Parathyroid adenoma (tissue), 2 donors: ENCODE measurements around the gene MKS1.

ENCODE experiments used
- H2AFZ ChIP-seq: fragments of 300-600 bp; sonication (generic); one replicate; pipeline ENCODE4 v1.7.0; 2017; ENCODE audit warnings: antibody characterized with exemption, mild to moderate bottlenecking
- H3K27ac ChIP-seq: fragments of 300-600 bp; sonication (generic); one replicate; pipeline ENCODE4 v1.7.0; 2017
- H3K27me3 ChIP-seq: fragments of 300-600 bp; sonication (generic); one replicate; pipeline ENCODE4 v1.7.0; 2017; ENCODE audit warnings: low read length; ENCODE audit not compliant: control insufficient read depth, insufficient read depth
- H3K36me3 ChIP-seq: fragments of 300-600 bp; sonication (generic); one replicate; pipeline ENCODE4 v1.7.0; 2017; ENCODE audit warnings: low read length; ENCODE audit not compliant: control insufficient read depth, insufficient read depth
- H3K4me1 ChIP-seq: fragments of 300-600 bp; sonication (generic); one replicate; pipeline ENCODE4 v1.7.0; 2017; ENCODE audit warnings: control low read depth
- H3K4me2 ChIP-seq: fragments of 300-600 bp; sonication (generic); one replicate; pipeline ENCODE4 v1.7.0; 2017; ENCODE audit warnings: low read length
- H3K4me3 ChIP-seq: fragments of 300-600 bp; sonication (generic); one replicate; pipeline ENCODE4 v1.7.0; 2017; ENCODE audit warnings: low read depth, low read length
- H3K79me2 ChIP-seq: fragments of 300-600 bp; sonication (generic); one replicate; pipeline ENCODE4 v1.7.0; 2017; ENCODE audit warnings: control low read depth
- H3K9ac ChIP-seq: fragments of 300-600 bp; sonication (generic); one replicate; pipeline ENCODE4 v1.7.0; 2017; ENCODE audit warnings: mild to moderate bottlenecking
- H3K9me3 ChIP-seq: fragments of 300-600 bp; sonication (generic); one replicate; pipeline ENCODE4 v1.7.0; 2017; ENCODE audit warnings: low read length; ENCODE audit not compliant: control insufficient read depth
- TF ChIP-seq, protein P1 (sequence below): fragments of 300-600 bp; sonication (generic); IDR thresholded peaks from one replicate; pipeline ENCODE4 v1.7.0; 2017; ENCODE audit warnings: antibody characterized with exemption, mild to moderate bottlenecking
- donor health status: primary hyperparathyroidism.

The MKS1 gene

DNA sequence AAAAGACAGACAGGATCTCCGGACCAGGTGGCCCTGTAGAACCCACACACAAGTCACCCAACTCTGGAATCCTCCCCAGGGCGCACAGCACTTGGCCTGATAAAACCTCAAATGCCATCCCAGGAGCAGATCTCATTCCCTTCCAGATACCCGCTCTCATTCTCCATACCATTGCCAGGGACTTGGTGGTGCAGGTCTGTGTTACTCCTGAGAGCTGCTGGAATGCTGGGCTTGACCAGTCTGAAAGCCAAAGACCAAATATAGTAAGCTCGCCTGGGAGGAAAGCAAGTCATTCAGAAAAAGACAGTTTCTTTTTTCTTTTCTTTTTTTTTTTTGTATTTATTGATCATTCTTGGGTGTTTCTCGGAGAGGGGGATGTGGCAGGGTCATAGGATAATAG is 10.7 kb downstream of the MKS1 start:
- Histone ChIP-seq H3K4me2 (no peak overlapping the region), H3K27me3 (no peaks in the 10 kb centered on the region), H3K36me3 (no peaks in the 10 kb centered on the region), H2AFZ (no peak overlapping the region), H3K4me3 (no peak overlapping the region), H3K9me3 (no peaks in the 10 kb centered on the region), H3K9ac (no peak overlapping the region), H3K27ac (no peak overlapping the region), H3K4me1 (no peaks in the 10 kb centered on the region), H3K79me2 (no peaks in the 10 kb centered on the region)
- TF ChIP-seq, protein P1, sequence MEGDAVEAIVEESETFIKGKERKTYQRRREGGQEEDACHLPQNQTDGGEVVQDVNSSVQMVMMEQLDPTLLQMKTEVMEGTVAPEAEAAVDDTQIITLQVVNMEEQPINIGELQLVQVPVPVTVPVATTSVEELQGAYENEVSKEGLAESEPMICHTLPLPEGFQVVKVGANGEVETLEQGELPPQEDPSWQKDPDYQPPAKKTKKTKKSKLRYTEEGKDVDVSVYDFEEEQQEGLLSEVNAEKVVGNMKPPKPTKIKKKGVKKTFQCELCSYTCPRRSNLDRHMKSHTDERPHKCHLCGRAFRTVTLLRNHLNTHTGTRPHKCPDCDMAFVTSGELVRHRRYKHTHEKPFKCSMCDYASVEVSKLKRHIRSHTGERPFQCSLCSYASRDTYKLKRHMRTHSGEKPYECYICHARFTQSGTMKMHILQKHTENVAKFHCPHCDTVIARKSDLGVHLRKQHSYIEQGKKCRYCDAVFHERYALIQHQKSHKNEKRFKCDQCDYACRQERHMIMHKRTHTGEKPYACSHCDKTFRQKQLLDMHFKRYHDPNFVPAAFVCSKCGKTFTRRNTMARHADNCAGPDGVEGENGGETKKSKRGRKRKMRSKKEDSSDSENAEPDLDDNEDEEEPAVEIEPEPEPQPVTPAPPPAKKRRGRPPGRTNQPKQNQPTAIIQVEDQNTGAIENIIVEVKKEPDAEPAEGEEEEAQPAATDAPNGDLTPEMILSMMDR: no peak

DNA sequence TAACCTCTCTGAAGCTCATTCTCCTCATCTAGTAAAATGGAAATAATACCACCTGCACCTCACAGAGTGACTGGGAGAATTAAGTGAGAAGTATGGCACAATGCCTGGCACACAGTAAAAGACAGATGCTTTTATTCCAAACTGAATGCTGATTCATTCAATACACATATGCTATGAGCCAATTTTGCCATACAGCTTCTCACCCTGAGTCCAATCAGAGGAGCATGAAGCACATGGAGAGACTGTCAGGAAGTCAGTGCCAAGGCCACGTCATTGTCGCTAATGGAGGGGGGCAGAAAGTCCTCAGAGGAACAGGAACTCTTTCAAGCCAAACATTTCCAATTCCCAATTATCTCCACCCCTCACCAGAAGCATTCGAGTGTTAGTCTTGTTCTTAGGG is 11.6 kb downstream of the MKS1 start:
- H3K4me2 ChIP-seq: no peak overlapping the region
- no peak overlapping the region for H3K27ac ChIP-seq
- no peak overlapping the region for H3K9ac ChIP-seq
- H3K79me2 ChIP-seq: no peaks in the 10 kb centered on the region
- no peaks in the 10 kb centered on the region for H3K4me1 ChIP-seq
- no peak overlapping the region for H3K4me3 ChIP-seq
- no peaks in the 10 kb centered on the region for H3K36me3 ChIP-seq
- TF ChIP-seq, protein P1: no peak
- H3K27me3 ChIP-seq: no peaks in the 10 kb centered on the region
- H3K9me3 ChIP-seq: no peaks in the 10 kb centered on the region
- no peak overlapping the region for H2AFZ ChIP-seq

DNA sequence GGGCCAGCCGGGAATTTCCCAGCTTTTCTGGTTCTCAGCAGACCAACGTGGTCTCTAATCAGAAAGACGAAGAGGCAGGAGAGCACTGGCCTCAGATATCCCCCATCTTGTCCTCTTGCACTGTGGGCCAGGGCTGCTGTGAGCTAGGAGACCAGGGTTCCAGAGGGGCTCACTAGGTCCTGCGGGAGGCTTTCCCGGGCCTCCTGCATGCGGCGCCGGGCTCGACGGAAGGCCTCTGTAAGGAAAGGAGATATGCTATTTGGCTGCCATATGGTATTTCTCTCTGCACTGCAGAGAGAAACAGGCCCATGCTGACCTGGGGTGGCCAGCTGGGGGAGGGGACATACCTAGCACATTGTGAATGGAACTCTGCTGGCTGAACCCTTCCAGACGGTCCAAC is 13.1 kb downstream of the MKS1 start:
- Histone ChIP-seq H3K9ac (no peak overlapping the region), H3K4me1 (no peaks in the 10 kb centered on the region), H3K4me3 (no peak overlapping the region), H3K27ac (no peak overlapping the region), H2AFZ (no peak overlapping the region), H3K27me3 (no peaks in the 10 kb centered on the region), H3K4me2 (no peak overlapping the region), H3K36me3 (no peaks in the 10 kb centered on the region), H3K79me2 (no peaks in the 10 kb centered on the region), H3K9me3 (no peaks in the 10 kb centered on the region)
- TF ChIP-seq, protein P1: no peak

DNA sequence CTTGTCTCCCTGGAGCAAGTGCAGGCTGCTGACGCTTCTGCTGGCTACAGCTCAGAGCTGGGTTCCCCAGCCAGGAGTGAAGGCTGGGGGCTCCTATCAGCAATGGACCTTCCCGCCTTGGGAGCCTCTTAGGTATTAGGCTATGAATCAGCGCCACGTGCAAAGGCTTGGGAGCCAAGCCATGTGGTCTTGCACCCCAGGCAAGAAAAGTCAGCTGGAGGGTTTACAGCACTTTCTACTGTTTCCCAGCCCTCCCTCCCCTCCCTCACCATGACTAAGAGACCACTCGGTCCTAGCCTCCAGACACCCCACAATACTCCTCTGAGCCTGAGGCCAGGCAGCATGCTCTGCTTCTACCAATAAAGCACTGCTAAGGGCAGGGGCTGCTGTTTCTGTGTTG is 14.3 kb downstream of the MKS1 start:
- H3K4me2 ChIP-seq: no peak overlapping the region
- H3K9me3 ChIP-seq: no peaks in the 10 kb centered on the region
- no peak overlapping the region for H3K9ac ChIP-seq
- H3K27me3 ChIP-seq: no peaks in the 10 kb centered on the region
- H3K4me1 ChIP-seq: no peaks in the 10 kb centered on the region
- H3K36me3 ChIP-seq: no peaks in the 10 kb centered on the region
- TF ChIP-seq, protein P1: no peak
- no peak overlapping the region for H2AFZ ChIP-seq
- H3K79me2 ChIP-seq: no peaks in the 10 kb centered on the region
- H3K4me3 ChIP-seq: no peak overlapping the region
- no peak overlapping the region for H3K27ac ChIP-seq

DNA sequence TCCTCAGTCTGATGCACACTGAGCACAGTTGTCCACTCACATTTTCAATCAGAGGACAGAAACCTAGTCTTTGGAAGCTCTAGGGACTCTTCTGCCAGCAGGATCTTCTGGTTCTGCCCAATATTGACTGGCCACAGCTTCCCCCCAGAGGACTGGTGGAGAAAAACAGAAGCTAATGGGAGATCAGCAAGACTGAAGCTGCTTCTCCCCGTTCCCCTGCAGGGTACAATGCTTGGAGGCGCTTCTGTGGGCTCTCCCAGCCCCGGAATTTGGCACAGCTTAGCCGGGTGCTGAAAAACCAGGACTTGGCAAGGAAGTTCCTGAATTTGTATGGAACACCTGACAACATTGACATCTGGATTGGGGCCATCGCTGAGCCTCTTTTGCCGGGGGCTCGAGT is 16.2 kb downstream of the MKS1 start:
- Histone ChIP-seq H3K36me3 (no peaks in the 10 kb centered on the region), H3K9me3 (no peaks in the 10 kb centered on the region), H3K4me1 (no peaks in the 10 kb centered on the region), H3K4me2 (no peak overlapping the region), H3K4me3 (no peak overlapping the region), H3K79me2 (no peaks in the 10 kb centered on the region), H3K27me3 (no peaks in the 10 kb centered on the region), H3K27ac (no peak overlapping the region), H2AFZ (no peak overlapping the region), H3K9ac (no peak overlapping the region)
- TF ChIP-seq, protein P1: no peak
